Measurements from ENCODE around the gene MMP14. TPM values are rescaled to one million over a fixed set of nuclear protein-coding genes. Genes with fewer than 3 reads are reported as not detected.

MMP14 gene
- total and polyA plus RNA-seq, 2 of the 8 experiments (the other 6 are each of a cell fraction or from before 2014, with no cell fraction given) = 58.2 to 86.8 TPM

- TF ChIP-seq HDAC2 (IDR thresholded peaks at IDR 0.05; ENCODE audit: borderline replicate concordance in 1 of 2, low read depth in 2 of 2, low read length in 2 of 2) = no peak
- TF ChIP-seq HDAC6 (IDR thresholded peaks at IDR 0.05; ENCODE audit: low read depth, low read length) = no peak
- TF ChIP-seq TAF7 (optimal IDR thresholded peaks at IDR 0.05; ENCODE audit: borderline replicate concordance, low read depth, low read length) = no peak
- TF ChIP-seq TAF1 (IDR thresholded peaks at IDR 0.05; ENCODE audit: low read depth, low read length) = no peak
- TF ChIP-seq ZNF274 (IDR thresholded peaks at IDR 0.05; ENCODE audit: borderline replicate concordance, extremely low read depth, low read length) = no peak
Measured at GRCh38 chr14:22895402-22895801, 59.0 kb downstream of the MMP14 start (continued).

Measured in H1 (cell line).